HL-60 (cell line): ENCODE results near the gene DLG4.

Experiments used
- DNase-seq, 2 experiments: peaks; one replicate each; pipeline ENCODE4 v3.0.0-alpha.2; 2010 to 2020; ENCODE audit warnings: low read depth in 1 of 2, low spot score in 1 of 2
- H3K27ac ChIP-seq: fragments of 250-450 bp; sonication (Bioruptor Pico); replicated peaks from 2 replicates; pipeline ENCODE4 v1.5.1; 2020; ENCODE audit warnings: mild to moderate bottlenecking, moderate library complexity
- H3K27me3 ChIP-seq: fragments of 250-450 bp; sonication (Bioruptor Pico); 2 replicates; pipeline ENCODE4 v1.5.1; 2021; ENCODE audit warnings: mild to moderate bottlenecking, moderate library complexity; ENCODE audit not compliant: insufficient read depth, poor library complexity, severe bottlenecking
- H3K4me3 ChIP-seq: replicated peaks from 2 replicates; pipeline ENCODE4 v1.5.1; 2011; ENCODE audit warnings: mild to moderate bottlenecking, control low read depth, low read length; ENCODE audit not compliant: insufficient read depth
- CTCF ChIP-seq: IDR thresholded peaks from one replicate; pipeline ENCODE4 v1.5.1; 2011; ENCODE audit warnings: low read length, control low read depth, inconsistent platforms; ENCODE audit not compliant: insufficient read depth
- GABPA ChIP-seq: IDR thresholded peaks from 2 replicates; pipeline ENCODE4 v1.6.1; 2012; ENCODE audit warnings: low read depth
- POLR2AphosphoS5 ChIP-seq: IDR thresholded peaks from 2 replicates; pipeline ENCODE4 v1.6.1; 2012; ENCODE audit warnings: low read depth
- REST ChIP-seq: IDR thresholded peaks from 2 replicates; pipeline ENCODE4 v1.6.1; 2012; ENCODE audit warnings: low read depth; ENCODE audit not compliant: insufficient replicate concordance
- SPI1 ChIP-seq: IDR thresholded peaks from 2 replicates; pipeline ENCODE4 v1.6.1; 2012; ENCODE audit warnings: low read depth, mild to moderate bottlenecking, borderline replicate concordance

Gene DLG4

GRCh38 chr17:7205561-7205960, 14.1 kb downstream of the DLG4 start:
- no peak overlapping the region for H3K4me3 ChIP-seq
- no peak for TF ChIP-seq GABPA
- TF ChIP-seq POLR2AphosphoS5: no peak
- TF ChIP-seq SPI1: no peak
- TF ChIP-seq CTCF: no peak
- no peak for TF ChIP-seq REST
- DNase-seq: no peak
- no peak overlapping the region for H3K27ac ChIP-seq
- H3K27me3 ChIP-seq: no peaks in the 10 kb centered on the region

GRCh38 chr17:7204828-7205461, 14.7 kb downstream of the DLG4 start:
- no peak overlapping the region for H3K27ac ChIP-seq

More at GRCh38 chr17:7204828-7205461, 14.7 kb downstream of the DLG4 start:
- no peak for TF ChIP-seq GABPA
- TF ChIP-seq CTCF: no peak
- TF ChIP-seq SPI1: no peak
- no peak for TF ChIP-seq REST
- no peak for TF ChIP-seq POLR2AphosphoS5
- DNase-seq: peak in 1 of 2 experiments; percentile 15
- peak overlapping the region; percentile 40 for H3K4me3 ChIP-seq
- no peaks in the 10 kb centered on the region for H3K27me3 ChIP-seq
